ENCODE measurements around the gene PRDM5. TPM values are rescaled to one million over a fixed set of nuclear protein-coding genes. Genes with fewer than 3 reads are reported as not detected.

The PRDM5 gene
- total RNA-seq, 2 donors from 2014 or later = 9.6 to 36.3 TPM

GRCh38 chr4:120733054-120733453 lies 189.5 kb downstream of the PRDM5 start:
- DNase-seq (no peak), ATAC-seq (no peak)
- intact Hi-C loops (cut with DNase I) = no loop called here
- TF ChIP-seq POLR2A (IDR thresholded peaks at IDR 0.05) (no peak), CTCF (IDR thresholded peaks at IDR 0.05) (no peak)
- 74 to 88% methylated on average over 2 of the region's 2 CpGs for WGBS, 2 donors
- no peaks in the 10 kb centered on the region for H3K27me3 ChIP-seq
- no peak overlapping the region for H3K4me3 ChIP-seq
- no peak overlapping the region for H3K27ac ChIP-seq
- no peaks in the 10 kb centered on the region for H3K4me1 ChIP-seq
- H3K36me3 ChIP-seq (replicated peaks in 1 of 2; ENCODE audit: insufficient read depth in 1 of 2, low read depth in 2 of 2) = peaks cover 0 to 3% of the 10 kb centered on the region in 2 donors
- H3K9me3 ChIP-seq = no peaks in the 10 kb centered on the region

GRCh38 chr4:120731561-120731960 lies 191.0 kb downstream of the PRDM5 start:
- no peaks in the 10 kb centered on the region for H3K9me3 ChIP-seq
- intact Hi-C loops (cut with DNase I) = no loop called here
- no peaks in the 10 kb centered on the region for H3K27me3 ChIP-seq
- no peaks in the 10 kb centered on the region for H3K4me1 ChIP-seq
- no peak for TF ChIP-seq POLR2A (IDR thresholded peaks at IDR 0.05)
- TF ChIP-seq CTCF (IDR thresholded peaks at IDR 0.05) = no peak
- H3K4me3 ChIP-seq = no peak overlapping the region
- H3K27ac ChIP-seq = no peak overlapping the region
- DNase-seq (no peak), ATAC-seq (no peak)
- WGBS, 2 donors = 86 to 96% methylated on average over 3 of the region's 3 CpGs
- peaks cover 0 to 3% of the 10 kb centered on the region in 2 donors for H3K36me3 ChIP-seq (replicated peaks in 1 of 2; ENCODE audit: insufficient read depth in 1 of 2, low read depth in 2 of 2)

- Histone ChIP-seq H3K9me3 (no peaks in the 10 kb centered on the region), H3K4me1 (no peaks in the 10 kb centered on the region), H3K36me3 (replicated peaks in 1 of 2; ENCODE audit: insufficient read depth in 1 of 2, low read depth in 2 of 2) (peaks cover 0 to 3% of the 10 kb centered on the region in 2 donors), H3K4me3 (no peak overlapping the region), H3K27me3 (no peaks in the 10 kb centered on the region), H3K27ac (no peak overlapping the region)
- ATAC-seq = no peak
- no peak for DNase-seq
- 75 to 78% methylated on average over 4 of the region's 4 CpGs for WGBS, 2 donors
- intact Hi-C loops (cut with DNase I) = no loop called here
- TF ChIP-seq CTCF (IDR thresholded peaks at IDR 0.05) = no peak
- no peak for TF ChIP-seq POLR2A (IDR thresholded peaks at IDR 0.05)
Measured at GRCh38 chr4:120730777-120731320, 191.7 kb downstream of the PRDM5 start.

GRCh38 chr4:120728892-120729675 lies 193.4 kb downstream of the PRDM5 start:
- Histone ChIP-seq H3K4me3 (no peak overlapping the region), H3K27me3 (no peaks in the 10 kb centered on the region), H3K9me3 (no peaks in the 10 kb centered on the region), H3K36me3 (replicated peaks in 1 of 2; ENCODE audit: insufficient read depth in 1 of 2, low read depth in 2 of 2) (peaks cover 0 to 3% of the 10 kb centered on the region in 2 donors), H3K4me1 (no peaks in the 10 kb centered on the region), H3K27ac (no peak overlapping the region)
- intact Hi-C loops (cut with DNase I) = no loop called here
- WGBS, 2 donors = 85 to 89% methylated on average over 4 of the region's 4 CpGs
- DNase-seq (no peak), ATAC-seq (no peak)
- no peak for TF ChIP-seq CTCF (IDR thresholded peaks at IDR 0.05)
- no peak for TF ChIP-seq POLR2A (IDR thresholded peaks at IDR 0.05)

Data from body of pancreas (tissue), 4 donors.